NCI-H446 treated with DMSO at 0.1 percent for 48 hours (cell line): ENCODE measurements around the gene DEPDC5.

ENCODE experiments used
- DNase-seq: peaks from one replicate; lab custom pipeline; 2025; lab: John Stamatoyannopoulos, UW

The DEPDC5 gene

DNA sequence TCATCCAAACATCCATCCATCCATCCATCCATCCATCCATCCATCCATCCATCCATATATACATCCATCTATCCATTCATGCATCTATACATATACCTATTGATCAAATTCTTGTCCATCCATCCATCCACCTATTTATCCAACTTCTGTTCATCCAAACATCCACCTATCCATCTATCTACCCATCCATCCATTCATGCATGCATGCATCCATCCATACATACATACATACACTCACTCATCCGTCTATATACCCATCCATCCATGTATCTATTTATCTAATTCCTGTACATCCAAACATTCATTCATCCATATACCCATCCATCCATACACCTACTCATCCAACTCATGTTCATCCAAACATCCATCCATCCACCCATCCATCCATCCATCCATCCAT is 171.2 kb downstream of the DEPDC5 start:
- no peak for DNase-seq

DNA sequence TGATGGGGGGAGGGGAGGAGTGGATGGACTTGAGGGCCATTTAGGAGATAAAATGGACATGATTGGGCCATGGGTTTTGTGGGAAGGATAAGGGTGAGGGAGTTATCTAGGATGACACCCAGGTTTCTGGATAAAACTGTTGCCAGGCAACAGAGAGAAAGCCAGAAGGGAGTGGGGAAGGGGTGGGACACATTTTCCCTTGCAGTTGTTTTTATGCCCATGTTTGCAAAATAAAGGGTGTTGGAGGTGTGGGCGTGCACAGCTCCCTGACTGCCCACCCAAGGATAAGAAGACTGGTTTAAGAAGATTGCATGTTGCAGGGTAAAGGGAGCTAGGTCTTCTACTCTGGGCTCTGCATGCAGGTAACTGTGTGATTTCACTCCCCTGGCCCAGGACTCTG is 172.2 kb downstream of the DEPDC5 start:
- no peak for DNase-seq

DNA sequence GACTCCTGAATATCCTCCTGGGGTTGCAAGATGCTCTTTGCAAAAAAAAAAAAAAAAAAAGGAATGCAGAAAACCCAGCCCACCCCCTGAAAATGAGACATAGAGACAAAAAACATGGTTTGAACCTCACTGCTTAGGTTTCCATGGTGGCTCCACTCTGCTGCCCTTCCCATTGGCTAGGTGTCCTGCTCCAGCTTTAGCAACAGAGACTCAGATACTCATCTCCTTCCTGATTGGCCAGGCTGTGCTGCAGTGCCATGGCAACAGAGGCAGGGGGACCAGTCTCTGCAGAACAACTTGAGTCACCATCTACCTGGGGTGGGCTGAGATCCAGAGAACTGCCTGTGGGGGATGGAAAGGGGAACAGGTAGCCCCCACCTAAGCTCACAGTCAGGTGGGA is 173.2 kb downstream of the DEPDC5 start:
- DNase-seq = no peak

DNA sequence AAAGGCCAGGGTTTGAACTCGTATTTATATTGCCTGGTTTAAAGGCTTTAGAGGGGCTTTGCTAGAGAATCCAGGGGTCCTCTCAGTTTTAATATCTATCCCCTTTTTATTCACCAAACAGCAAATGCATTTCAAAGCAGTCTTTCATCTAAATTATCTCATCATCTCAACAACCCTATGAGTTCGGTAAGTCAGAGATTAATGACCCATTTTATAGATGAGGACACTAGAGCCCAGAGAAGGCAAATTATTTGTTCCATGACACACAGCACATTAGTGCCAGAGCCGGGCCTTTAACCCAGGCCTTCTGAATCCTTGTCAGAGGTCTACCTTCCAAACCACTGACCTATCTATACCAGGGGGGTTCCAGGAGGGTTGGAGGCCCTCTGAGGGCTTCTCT is 173.7 kb downstream of the DEPDC5 start:
- DNase-seq = no peak

- DNase-seq = no peak
These were observed 175.5 kb downstream of the DEPDC5 start for GRCh38 chr22:31929167-31929930.

DNA sequence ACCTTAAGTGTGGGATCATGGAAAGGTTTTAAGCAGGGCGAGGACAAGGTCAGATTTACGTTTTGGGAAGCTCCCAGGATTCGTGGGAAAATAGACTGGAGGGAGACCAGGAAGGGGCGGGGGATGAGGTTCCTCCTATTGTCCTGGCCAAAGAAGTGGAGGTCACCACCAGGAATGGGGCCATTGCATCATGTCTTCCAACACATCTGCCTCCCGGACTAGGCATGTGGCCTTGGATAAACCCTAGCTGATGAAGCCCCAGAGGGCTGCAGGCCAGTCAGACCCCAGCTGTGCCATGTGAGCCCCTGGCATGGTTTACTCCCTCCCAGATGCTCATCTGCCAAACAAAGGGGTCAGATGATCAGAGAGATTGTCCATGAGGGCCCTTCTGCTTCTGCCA is 179.0 kb downstream of the DEPDC5 start:
- DNase-seq = no peak

DNA sequence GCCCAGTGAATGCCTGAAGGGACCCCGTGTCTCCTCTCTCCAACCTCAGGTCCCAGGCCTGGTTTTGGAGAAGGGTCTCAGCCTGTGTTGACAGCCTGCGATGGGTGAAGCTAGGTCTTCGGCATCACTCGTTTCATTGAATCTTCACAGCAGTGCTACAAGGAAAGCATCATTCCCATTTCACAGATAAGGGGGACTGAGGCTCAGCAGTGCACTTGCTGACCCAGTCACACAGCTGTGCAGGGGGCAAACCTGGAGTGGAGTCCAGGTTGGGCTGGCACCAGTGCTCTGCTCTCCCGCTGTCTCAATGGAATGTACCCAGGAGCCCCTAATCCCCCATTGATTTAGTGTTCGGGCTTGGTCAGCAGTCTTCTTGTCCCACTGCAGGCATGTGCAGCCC is 179.6 kb downstream of the DEPDC5 start:
- no peak for DNase-seq

DNA sequence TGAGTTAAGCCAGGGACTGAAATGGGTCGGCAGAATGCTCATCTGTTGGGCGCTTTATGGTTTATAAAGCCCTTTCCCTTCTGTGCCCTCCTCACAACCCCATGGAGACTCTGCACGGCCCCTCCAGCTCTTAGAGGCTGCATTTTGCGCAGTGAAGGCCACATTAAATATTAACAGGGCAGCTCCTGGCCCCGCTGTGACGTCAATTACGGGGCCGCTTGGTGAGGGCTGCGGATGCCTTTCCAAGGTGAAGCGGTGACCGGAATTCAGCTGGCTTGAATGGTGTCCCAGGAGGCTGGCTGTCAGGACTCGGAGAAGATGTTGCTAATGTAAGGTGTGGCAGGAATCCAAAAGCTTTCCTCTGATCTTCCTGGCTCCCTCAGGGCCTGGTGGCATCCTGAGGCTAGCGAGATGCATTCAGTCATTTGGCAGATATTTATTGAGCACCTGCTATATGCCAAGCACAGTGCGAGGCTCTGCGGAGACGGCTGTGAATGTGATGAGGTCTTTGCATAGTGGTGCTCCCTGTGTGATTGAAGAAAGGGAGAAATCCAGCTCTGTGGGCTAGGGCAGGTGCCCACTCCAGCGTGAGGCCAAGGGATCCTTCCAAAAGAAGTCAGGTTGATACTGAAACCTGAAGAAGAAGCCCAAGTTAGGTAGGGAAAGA is 180.1 kb downstream of the DEPDC5 start:
- no peak for DNase-seq

DNA sequence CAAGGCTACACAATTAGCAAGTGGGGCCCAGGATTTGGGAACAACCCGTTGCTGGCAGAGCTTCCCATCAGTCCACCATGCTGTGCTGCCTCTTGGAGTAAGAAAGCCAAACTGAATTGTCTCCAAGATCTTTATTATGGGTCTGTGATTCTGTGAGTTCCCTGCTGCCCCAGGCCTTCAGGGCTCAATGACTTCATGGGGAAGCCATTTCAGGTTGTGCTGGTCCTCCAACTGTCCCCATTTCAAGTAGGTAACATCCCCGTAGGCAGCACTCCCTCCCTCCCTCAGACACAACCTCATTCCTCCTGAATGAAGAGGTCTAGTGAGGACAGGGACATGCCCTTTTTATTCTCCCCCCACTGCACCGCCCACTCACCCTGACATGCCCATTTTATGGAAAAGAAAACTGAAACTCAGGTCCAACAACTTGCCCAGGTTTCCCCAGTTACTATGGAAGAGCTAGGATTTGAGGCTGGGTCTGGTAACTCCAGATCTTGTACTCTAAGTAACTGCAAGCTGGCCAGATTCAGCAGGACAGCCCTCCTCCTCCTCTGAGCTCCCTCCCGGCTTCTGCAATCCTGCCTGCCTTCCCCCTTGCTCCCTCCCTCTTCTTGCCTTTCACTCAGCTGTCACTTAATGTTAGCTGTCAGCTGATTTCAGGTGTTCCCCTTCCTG is 182.3 kb downstream of the DEPDC5 start:
- no peak for DNase-seq

- no peak for DNase-seq
These were observed 183.5 kb downstream of the DEPDC5 start for GRCh38 chr22:31937341-31937740.

- DNase-seq = no peak
These were observed 184.5 kb downstream of the DEPDC5 start for GRCh38 chr22:31938296-31938695.

GRCh38 chr22:31940506-31940905 is 186.7 kb downstream of the DEPDC5 start:
- DNase-seq = no peak

DNA sequence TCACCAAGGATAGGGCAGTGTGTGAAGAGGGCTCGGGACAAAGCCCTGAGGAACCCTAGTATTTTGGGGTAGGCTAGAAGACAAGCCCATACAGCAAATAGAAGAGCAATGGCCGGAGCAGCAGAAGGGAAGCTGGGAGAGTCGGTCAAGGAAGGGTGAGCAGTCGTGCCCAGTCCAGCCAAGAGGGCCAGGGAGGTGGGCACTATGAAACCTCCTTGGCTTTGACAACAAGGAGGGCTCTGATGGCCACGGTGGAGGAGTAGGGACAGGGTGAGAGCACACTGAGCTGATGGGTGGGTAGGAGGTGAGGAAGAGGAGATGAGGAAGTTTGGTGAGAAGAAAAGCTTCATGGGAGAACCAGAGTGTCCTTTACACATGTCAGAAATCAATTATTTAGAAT is 188.3 kb downstream of the DEPDC5 start:
- no peak for DNase-seq

GRCh38 chr22:31943206-31943977 is 189.6 kb downstream of the DEPDC5 start:
- no peak for DNase-seq

- DNase-seq = peak; percentile 81
These were observed 190.3 kb downstream of the DEPDC5 start, which contains the start of gene YWHAH for GRCh38 chr22:31943978-31944699. Gene YWHAH (plus strand): TSS chr22:31944535. CDS start chr22:31944734, 199 bp downstream.

- no peak for DNase-seq
These were observed 191.1 kb downstream of the DEPDC5 start for GRCh38 chr22:31944700-31945442.

- DNase-seq = no peak
These were observed 191.6 kb downstream of the DEPDC5 start for GRCh38 chr22:31945443-31945855.

DNA sequence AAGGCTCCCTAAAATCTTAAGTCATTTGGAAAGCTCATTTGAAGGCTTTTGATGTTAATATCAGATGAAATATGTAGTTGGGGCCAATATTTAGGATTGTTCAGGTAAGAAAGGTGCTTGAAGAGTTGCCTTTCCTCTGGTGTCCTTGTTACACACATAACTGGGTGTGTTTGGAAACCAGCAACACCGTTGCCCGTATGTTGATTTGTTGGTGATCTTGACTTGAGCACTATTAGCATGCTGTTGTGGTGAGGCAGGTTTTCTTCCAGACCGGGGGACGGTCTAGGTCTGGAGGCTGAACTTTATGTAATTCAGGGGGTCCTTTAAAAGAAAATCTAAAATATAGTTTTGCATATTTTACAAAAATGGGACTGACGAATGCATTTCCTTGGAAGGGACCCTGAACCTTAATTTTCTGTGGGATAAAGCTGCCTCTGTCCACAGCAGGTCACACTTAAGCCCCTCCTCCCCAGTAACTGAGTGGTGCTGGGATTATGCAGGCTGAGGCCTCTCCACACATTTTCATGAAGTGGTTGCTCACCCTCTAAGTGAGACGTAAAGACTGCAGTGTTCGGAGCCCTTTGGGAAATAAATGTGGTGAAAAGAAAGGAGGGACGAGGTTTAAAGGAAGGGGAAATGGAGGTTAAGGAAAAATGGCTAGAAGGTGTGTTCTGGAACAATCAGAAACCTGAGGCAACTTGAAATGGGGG is 192.3 kb downstream of the DEPDC5 start:
- no peak for DNase-seq

- DNase-seq = no peak
These were observed 193.5 kb downstream of the DEPDC5 start for GRCh38 chr22:31947296-31947695.

DNA sequence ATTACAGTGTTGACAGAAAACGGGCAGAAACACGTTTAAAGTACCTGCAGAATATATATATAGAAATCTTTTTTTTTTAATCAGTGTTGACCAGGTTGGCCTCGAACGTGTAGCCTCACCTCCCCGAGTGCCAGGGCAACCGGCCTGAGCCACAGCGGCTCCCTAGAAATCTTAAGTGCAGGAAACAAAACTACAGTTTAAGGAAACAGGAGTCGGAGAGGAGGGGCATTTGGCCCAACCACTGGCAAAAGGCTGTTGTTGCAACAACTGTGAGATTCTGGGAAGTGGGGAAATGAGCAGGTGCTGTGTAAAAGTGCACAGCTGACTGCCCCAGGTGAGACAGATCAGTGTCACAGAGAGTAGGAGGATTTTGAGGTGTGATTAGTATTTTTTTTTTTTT is 194.2 kb downstream of the DEPDC5 start:
- no peak for DNase-seq
